Large intestine (tissue), 3 donors: ENCODE results near the gene SCGB3A1. TPM values are rescaled to one million over a fixed set of nuclear protein-coding genes. Genes with fewer than 3 reads are reported as not detected.

ENCODE experiments used
- DNase-seq, 2 donors: peaks; one replicate each; pipeline versions ENCODE4 v3.0.0 to v3.0.0-alpha.2; 2013
- H3K27ac ChIP-seq: one replicate; pipeline ENCODE4 v1.5.1; 2013; ENCODE audit warnings: low read length
- H3K27me3 ChIP-seq: 2 replicates; pipeline ENCODE4 v1.6.1; 2013; ENCODE audit warnings: low read length; ENCODE audit not compliant: control insufficient read depth, insufficient read depth
- H3K36me3 ChIP-seq: 2 replicates; pipeline ENCODE4 v1.6.1; 2013; ENCODE audit warnings: low read length; ENCODE audit not compliant: control insufficient read depth, insufficient read depth
- H3K4me1 ChIP-seq: one replicate; pipeline ENCODE4 v1.6.1; 2013; ENCODE audit warnings: low read length; ENCODE audit not compliant: control insufficient read depth, insufficient read depth
- H3K4me3 ChIP-seq: one replicate; pipeline ENCODE4 v1.5.1; 2013; ENCODE audit warnings: low read length
- H3K9me3 ChIP-seq: one replicate; pipeline ENCODE4 v1.6.1; 2013; ENCODE audit warnings: mild to moderate bottlenecking, low read depth, low read length, moderate library complexity; ENCODE audit not compliant: control insufficient read depth
- WGBS: methylation state at CpG from one replicate; pipeline ENCODE4 v1.1.5; 2013; ENCODE audit warnings: low lambda C conversion rate; ENCODE audit not compliant: insufficient coverage; 5-methylcytosine and 5-hydroxymethylcytosine counted together
- polyA plus RNA-seq: library from polyadenylated mRNA; unstranded; fragments of 120-200 nt; gene quantifications from one replicate; pipeline ENCODE4 v1.2.1, GENCODE V29; 2013

Gene SCGB3A1
- polyA plus RNA-seq, 1 donor, result 0.25 TPM

DNA sequence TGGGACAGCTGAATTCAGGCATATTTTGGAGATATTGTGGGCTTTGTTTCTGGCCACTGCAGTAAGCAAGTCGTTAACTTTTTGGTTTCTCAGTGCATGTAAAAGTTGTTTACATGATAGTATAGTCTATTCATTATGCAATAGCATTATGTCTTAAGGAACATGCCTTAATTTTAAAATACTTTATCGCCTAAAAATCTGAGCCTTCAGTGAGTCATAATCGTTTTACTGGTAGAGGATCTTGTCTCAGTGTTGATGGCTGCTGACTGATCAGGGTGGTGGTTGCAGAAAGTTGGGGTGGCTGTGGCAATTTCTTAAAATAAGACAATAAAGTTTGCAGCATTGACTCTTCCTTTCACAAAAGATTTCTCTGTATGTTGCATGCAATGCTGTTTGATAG is 5.1 kb downstream of the SCGB3A1 start:
- peaks cover 38% of the 10 kb centered on the region for H3K27me3 ChIP-seq
- H3K4me3 ChIP-seq, result no peak overlapping the region
- 100% methylated on average over 1 of the region's 3 CpGs for WGBS

DNA sequence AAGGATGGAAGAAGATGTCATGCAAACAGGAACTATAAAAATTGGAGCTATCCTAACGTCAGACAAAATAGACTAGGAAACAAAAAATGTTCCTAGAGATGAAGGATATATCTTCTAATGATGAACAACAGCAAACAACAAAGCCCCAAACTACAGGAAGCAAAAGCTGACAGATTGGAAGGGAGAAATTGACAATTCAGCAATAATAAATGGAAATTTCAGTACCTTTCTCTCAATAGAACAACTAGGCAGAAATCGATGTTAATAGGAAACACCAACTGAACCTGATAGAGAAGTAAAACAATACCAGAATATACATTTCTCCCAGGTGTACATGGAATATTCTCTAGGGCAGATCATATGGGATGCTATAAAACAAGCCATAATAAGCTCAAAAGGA is 7.6 kb downstream of the SCGB3A1 start:
- no CpG with 5 or more reads among the region's 2 CpGs for WGBS
- Histone ChIP-seq H3K4me1 (no peaks in the 10 kb centered on the region), H3K4me3 (no peak overlapping the region), H3K36me3 (no peaks in the 10 kb centered on the region), H3K9me3 (peaks cover 6% of the 10 kb centered on the region), H3K27ac (no peak overlapping the region), H3K27me3 (peaks cover 16% of the 10 kb centered on the region)
- DNase-seq, result no peak

More for the DNA sequence above, 5.1 kb downstream of the SCGB3A1 start:
- H3K27ac ChIP-seq, result no peak overlapping the region
- H3K4me1 ChIP-seq, result no peaks in the 10 kb centered on the region
- H3K9me3 ChIP-seq, result peaks cover 6% of the 10 kb centered on the region
- DNase-seq, result no peak
- no peaks in the 10 kb centered on the region for H3K36me3 ChIP-seq

DNA sequence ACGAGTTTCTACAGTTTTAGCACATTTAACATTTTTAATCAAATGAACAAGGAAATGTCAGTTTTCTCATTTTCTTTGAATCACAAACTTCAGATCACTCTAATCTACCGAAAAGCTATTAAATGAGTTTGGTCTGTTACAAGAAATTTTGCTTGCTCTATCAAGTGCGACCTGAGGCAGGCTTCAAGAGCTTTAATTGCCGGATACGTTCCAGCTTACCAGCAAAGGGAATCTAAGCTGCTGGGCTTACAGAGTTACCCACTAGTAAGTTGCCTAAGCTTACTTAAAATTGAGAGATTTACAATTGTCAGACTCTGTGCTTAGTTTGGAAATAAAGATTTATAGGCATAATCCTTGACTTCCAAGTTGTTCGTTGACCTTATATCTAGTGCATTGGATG is 10.6 kb downstream of the SCGB3A1 start:
- peaks cover 12% of the 10 kb centered on the region for H3K36me3 ChIP-seq
- no peaks in the 10 kb centered on the region for H3K27me3 ChIP-seq
- WGBS, result 100% methylated on average over 1 of the region's 6 CpGs
- no peaks in the 10 kb centered on the region for H3K4me1 ChIP-seq
- DNase-seq, result no peak
- H3K4me3 ChIP-seq, result no peak overlapping the region
- H3K9me3 ChIP-seq, result peaks cover 6% of the 10 kb centered on the region
- no peak overlapping the region for H3K27ac ChIP-seq

DNA sequence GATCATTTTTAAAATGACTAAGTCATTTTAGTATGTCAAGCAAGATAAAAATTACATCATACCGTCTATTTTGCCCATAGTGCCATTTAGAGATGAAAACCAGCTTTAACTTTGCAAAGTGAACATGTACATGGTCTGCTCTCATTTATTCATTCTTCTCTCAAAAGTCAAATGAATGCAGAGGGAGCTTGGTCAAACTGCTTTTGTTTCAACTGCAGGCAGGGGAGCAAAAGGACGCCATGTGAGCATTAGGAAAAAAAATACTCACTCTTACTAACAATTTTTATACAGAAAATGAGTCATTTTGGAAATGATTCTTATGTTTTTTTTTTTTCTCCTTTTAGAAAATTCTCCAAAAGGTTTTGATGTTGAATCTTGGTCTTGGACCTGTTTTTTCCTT is 15.7 kb downstream of the SCGB3A1 start:
- Histone ChIP-seq H3K4me1 (no peaks in the 10 kb centered on the region), H3K9me3 (no peaks in the 10 kb centered on the region), H3K27me3 (no peaks in the 10 kb centered on the region), H3K36me3 (peaks cover 41% of the 10 kb centered on the region), H3K27ac (no peak overlapping the region), H3K4me3 (no peak overlapping the region)
- whole genome bisulfite sequencing, result 100% methylated on average over 1 of the region's 2 CpGs
- no peak for DNase-seq

DNA sequence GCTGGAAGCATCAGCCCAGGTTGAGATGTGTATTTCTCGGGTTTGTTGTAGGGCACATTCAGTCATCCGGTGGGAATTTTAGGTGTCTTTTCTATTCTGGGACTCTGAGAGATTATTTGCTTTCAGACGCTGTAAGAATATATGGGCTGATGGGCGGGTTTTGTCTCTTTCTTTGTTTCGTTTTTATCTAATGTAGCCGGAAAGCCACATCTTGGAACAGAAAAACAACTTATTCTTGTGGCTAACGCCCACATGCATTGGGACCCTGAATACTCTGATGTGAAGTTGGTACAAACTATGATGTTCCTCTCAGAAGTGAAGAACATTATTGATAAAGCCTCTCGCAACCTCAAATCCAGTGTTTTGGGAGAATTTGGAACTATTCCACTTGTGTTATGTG is 22.4 kb downstream of the SCGB3A1 start:
- Histone ChIP-seq H3K9me3 (no peaks in the 10 kb centered on the region), H3K36me3 (peaks cover 70% of the 10 kb centered on the region), H3K4me1 (no peaks in the 10 kb centered on the region), H3K27ac (no peak overlapping the region), H3K4me3 (no peak overlapping the region), H3K27me3 (no peaks in the 10 kb centered on the region)
- no peak for DNase-seq
- no CpG with 5 or more reads among the region's 8 CpGs for WGBS

DNA sequence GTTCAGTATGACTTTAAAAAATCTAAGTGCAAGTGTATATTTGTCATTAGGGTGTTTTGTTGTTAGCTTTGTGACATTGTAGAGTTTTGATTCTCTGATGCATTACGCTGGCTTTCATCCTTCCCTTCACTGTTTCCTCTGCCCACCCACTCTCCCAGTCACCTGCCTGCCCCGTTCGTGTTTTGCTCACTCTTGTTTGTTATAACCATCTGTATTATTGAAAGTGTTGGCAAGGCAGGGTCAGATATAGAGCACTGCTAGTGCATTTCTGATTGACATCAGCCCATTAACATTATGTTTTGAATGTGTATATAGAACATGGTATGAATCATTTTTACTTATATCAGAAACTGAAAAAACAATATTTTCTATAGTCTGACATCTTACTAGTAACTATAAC is 27.3 kb downstream of the SCGB3A1 start:
- WGBS, result no CpG with 5 or more reads among the region's 3 CpGs
- H3K4me1 ChIP-seq, result no peaks in the 10 kb centered on the region
- no peaks in the 10 kb centered on the region for H3K9me3 ChIP-seq
- H3K27ac ChIP-seq, result no peak overlapping the region
- peaks cover 47% of the 10 kb centered on the region for H3K36me3 ChIP-seq
- H3K4me3 ChIP-seq, result no peak overlapping the region
- no peaks in the 10 kb centered on the region for H3K27me3 ChIP-seq
- DNase-seq, result no peak

DNA sequence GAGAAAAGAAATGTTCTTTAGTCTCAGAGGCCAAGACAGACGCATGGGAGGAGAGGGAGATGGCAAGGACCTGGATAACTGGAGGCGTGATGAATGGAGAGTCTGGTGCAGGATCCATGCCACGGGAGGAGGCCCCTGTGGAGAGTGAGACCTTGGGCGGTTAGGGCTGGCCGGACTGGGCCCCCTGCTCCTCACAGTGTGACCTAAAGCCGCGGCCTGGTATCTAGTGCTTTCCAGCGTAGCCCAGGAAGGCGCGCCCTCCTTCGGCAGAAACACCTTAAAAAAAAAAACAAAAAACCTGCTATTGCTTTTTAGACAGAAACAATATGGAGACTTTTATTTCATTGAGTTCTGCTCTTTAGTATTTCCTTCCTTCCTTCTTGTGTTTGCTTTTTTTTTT is 33.1 kb downstream of the SCGB3A1 start:
- no peaks in the 10 kb centered on the region for H3K27me3 ChIP-seq
- H3K36me3 ChIP-seq, result peaks cover 27% of the 10 kb centered on the region
- WGBS, result no CpG with 5 or more reads among the region's 11 CpGs
- no peak overlapping the region for H3K27ac ChIP-seq
- no peaks in the 10 kb centered on the region for H3K4me1 ChIP-seq
- no peak for DNase-seq
- no peaks in the 10 kb centered on the region for H3K9me3 ChIP-seq
- H3K4me3 ChIP-seq, result no peak overlapping the region

DNA sequence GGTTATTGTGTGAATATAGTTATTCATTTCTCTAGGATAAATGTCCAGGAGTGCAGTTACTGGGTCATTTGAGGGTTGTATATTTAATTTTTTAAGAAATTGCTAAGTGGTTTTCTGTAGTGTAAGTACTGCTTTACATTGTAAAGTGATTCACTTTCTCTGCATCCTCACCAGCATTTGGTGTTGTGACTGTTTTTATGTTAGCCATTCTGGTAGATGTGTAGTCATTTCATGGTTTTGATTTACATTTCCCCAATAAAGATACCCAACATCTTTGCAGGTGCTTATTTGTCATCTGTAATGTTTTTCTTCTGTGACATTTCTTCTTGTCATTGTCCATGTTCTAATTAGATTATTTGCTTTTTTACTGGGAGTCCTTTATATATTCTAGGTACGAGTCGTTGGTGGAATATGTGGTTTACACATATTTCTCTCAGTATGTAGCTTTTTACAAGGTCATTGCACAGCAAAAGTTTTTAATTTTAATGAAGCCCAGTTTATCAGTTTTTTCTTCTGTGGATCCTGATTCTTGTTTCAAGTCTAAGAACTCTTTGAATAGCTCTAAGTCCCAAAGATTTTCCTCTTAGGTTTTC is 34.0 kb downstream of the SCGB3A1 start:
- WGBS, result 100% methylated on average over 1 of the region's 2 CpGs
- no peaks in the 10 kb centered on the region for H3K27me3 ChIP-seq
- DNase-seq, result no peak
- H3K9me3 ChIP-seq, result no peaks in the 10 kb centered on the region
- no peak overlapping the region for H3K27ac ChIP-seq
- H3K4me3 ChIP-seq, result no peak overlapping the region
- H3K36me3 ChIP-seq, result peaks cover 27% of the 10 kb centered on the region
- no peaks in the 10 kb centered on the region for H3K4me1 ChIP-seq

DNA sequence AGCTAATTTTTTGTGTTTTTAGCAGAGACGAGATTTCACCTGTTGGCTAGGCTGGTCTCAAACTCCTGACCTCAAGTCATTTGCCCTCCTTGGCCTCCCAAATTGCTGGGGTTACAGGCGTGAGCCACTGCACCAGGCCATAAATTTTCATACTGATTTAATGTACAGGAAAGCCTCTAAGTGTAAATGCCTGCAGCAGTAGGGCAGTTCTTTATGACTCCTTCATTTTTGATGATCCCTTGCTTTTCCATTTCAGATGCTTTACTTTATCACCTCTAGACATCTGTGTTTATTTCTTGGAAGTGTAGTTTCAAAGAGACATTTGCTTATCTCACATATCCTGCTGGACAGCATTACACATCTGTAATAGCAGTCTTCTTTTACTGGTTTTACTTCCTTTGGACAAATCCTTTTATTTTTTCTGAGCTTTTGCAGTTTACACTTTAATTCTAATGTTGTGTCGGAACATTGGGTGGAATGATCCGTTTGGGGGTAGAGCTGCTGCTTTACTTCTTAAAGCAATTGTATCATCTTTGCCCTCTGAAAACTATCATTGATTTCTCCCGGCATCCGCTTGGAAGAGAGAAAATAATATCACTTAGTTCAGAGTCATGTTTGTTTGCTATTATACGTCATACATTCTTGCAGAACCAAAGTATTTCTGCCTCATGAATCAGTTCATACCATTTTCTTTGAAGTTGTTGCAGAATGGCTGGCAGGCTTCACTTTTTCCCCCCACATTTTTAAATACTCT is 36.0 kb downstream of the SCGB3A1 start:
- Histone ChIP-seq H3K27me3 (no peaks in the 10 kb centered on the region), H3K9me3 (no peaks in the 10 kb centered on the region), H3K4me3 (no peak overlapping the region), H3K36me3 (peaks cover 36% of the 10 kb centered on the region), H3K4me1 (no peaks in the 10 kb centered on the region), H3K27ac (no peak overlapping the region)
- DNase-seq, result no peak
- WGBS, result 83% methylated on average over 1 of the region's 7 CpGs

DNA sequence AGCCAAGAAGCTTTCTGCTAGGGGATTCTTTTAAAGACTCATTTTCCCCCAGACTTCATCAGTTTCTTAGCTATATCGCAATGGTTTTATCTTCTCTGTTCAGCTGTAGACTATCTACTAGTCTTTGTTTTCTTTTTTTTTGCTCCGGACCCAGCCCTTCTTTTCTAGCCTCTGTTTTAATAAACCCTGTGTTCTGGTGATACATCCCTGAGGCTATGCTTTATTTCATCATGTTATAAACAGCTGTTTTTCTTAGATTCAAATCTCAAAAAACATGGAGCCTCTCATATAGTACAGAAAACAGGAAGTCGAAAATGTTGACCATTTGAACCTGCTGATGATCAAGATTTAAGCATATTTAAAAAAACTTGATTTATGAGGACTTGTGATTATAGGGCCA is 37.8 kb downstream of the SCGB3A1 start:
- DNase-seq, result no peak
- Histone ChIP-seq H3K27me3 (no peaks in the 10 kb centered on the region), H3K27ac (no peak overlapping the region), H3K4me3 (no peak overlapping the region), H3K9me3 (no peaks in the 10 kb centered on the region), H3K4me1 (peaks cover 6% of the 10 kb centered on the region), H3K36me3 (peaks cover 40% of the 10 kb centered on the region)
- WGBS, result 86% methylated on average over 2 of the region's 3 CpGs

DNA sequence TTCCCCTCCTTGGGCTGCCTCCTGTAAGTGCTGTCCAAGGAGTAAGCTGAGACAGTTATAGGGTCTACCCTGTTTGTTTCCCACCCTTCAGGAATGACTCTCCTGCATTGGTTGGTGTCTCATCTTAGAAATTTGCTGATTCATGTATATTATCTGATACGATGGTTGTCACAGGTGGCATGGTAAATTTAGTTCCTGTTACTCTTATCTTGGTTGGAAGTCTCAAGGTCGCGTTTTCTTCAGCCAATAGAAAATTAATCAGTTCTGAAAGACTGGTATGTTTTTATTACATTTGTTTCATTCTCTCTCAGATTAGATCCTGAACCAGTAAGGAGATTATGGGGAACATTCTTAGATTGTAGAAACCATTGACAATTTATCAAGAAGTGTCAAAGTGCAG is 42.7 kb downstream of the SCGB3A1 start:
- H3K9me3 ChIP-seq, result no peaks in the 10 kb centered on the region
- H3K4me1 ChIP-seq, result peaks cover 10% of the 10 kb centered on the region
- H3K36me3 ChIP-seq, result peaks cover 24% of the 10 kb centered on the region
- no CpG with 5 or more reads among the region's 3 CpGs for WGBS
- peak overlapping the region; percentile 66 for H3K27ac ChIP-seq
- H3K27me3 ChIP-seq, result no peaks in the 10 kb centered on the region
- no peak overlapping the region for H3K4me3 ChIP-seq
- peak; percentile 63 to 72 for DNase-seq
